GM18951 (cell line): Measurements from ENCODE around the gene PROK1.

Source experiments
- POLR2A ChIP-seq: IDR thresholded peaks from 4 replicates; pipeline ENCODE4 v1.6.1; 2011; ENCODE audit warnings: mild to moderate bottlenecking; ENCODE audit not compliant: insufficient read length, insufficient read depth; ENCODE audit errors: extremely low read depth
- in situ Hi-C: fragments of 300-500 bp; cut with MboI; formaldehyde crosslinking; loops from one replicate; pipeline ENCODE4 v1.12.0; 2022; ENCODE audit warnings: low sequenced_read_pairs, mixed read lengths, inconsistent platforms; ENCODE audit not compliant: unreplicated experiment

Gene PROK1

GRCh38 chr1:110440877-110441276 is 10.1 kb upstream of the PROK1 start:
- TF ChIP-seq POLR2A = no peak
- in situ Hi-C loops = no loop called here

- no peak for TF ChIP-seq POLR2A
- in situ Hi-C loops = no loop called here
These were observed 9.1 kb upstream of the PROK1 start for GRCh38 chr1:110441888-110442287.

- no peak for TF ChIP-seq POLR2A
- in situ Hi-C loops = no loop called here
These were observed 7.5 kb upstream of the PROK1 start for GRCh38 chr1:110443451-110443850.

- in situ Hi-C loops = no loop called here
- no peak for TF ChIP-seq POLR2A
These were observed 6.4 kb upstream of the PROK1 start for GRCh38 chr1:110444561-110444960.

GRCh38 chr1:110449661-110450651 is 993 bp upstream of the PROK1 start:
- in situ Hi-C loops = loop anchor here (10.0 kb wide), 1 partner anchor 145 kb away; no protein-coding TSS in a partner anchor
- TF ChIP-seq POLR2A = no peak

- TF ChIP-seq POLR2A = no peak
- in situ Hi-C loops = loop anchor here (10.0 kb wide), 1 partner anchor 148 kb away; no protein-coding TSS in a partner anchor
These were observed 1.4 kb downstream of the PROK1 start for GRCh38 chr1:110452330-110452729.

GRCh38 chr1:110453829-110454228 is 2.9 kb downstream of the PROK1 start:
- in situ Hi-C loops = loop anchor here (10.0 kb wide), 1 partner anchor 149 kb away; no protein-coding TSS in a partner anchor
- TF ChIP-seq POLR2A = no peak

DNA sequence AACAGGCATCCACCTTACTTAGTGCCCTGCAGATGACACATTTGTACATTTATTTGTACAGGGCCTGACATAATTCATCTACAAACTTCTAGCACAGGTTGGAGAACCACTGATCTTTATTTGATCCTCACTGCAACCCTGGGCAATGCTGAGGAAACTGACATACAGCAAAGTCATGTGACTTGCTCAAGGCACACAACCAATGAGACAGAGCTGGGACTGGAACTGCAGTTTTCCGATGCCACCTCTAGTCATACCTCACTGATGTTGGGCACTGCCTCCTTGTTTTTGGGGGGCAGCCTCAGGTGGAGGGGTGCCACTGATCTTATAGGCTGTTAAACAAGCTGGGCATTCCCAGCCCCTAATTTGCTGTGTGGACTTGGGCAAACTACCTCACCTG is 3.4 kb downstream of the PROK1 start:
- no peak for TF ChIP-seq POLR2A
- in situ Hi-C loops = loop anchor here (10.0 kb wide), 1 partner anchor 150 kb away; no protein-coding TSS in a partner anchor

DNA sequence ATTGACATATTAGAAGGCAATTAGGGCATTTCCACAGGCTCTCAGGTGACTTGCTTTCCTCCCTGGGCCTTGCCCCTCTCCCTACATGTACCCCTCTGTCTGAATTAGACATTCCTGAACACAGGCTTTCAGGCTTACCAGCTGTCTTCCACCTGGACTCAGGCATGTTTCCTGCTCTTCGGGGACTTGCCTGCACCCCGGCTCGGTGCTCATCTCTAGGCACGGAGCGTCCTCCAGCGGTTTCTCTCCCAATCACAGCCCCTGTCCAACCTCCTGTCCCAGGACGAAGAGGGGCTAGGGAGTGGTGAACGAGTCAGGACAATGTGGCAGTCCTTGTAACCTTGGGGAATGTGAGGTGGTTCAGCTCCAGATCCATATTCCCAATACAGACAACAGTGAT is 4.2 kb downstream of the PROK1 start:
- TF ChIP-seq POLR2A = no peak
- in situ Hi-C loops = loop anchor here (10.0 kb wide), 1 partner anchor 150 kb away; no protein-coding TSS in a partner anchor

DNA sequence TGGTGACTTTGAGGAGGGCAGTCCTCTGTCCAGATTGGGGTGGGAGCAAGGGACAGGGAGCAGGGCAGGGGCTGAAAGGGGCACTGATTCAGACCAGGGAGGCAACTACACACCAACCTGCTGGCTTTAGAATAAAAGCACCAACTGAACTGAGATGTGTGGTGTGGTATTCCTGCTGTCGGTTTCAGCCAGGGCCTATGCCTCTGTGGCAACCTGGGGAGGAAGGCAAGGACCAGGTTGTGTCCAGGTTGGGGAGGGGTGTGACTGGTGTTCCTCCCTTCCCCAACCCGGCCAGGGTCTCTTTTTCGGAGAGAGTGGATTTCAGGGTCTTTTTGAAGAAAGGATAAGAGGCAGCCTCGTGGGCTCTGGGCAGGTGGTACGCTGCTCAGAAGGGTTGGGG is 6.3 kb downstream of the PROK1 start:
- no peak for TF ChIP-seq POLR2A
- in situ Hi-C loops = loop anchor here (10.0 kb wide), 1 partner anchor 152 kb away; no protein-coding TSS in a partner anchor

- no peak for TF ChIP-seq POLR2A
- in situ Hi-C loops = loop anchor here (5.0 kb wide), 1 partner anchor 258 kb away; no protein-coding TSS in a partner anchor
These were observed 9.6 kb downstream of the PROK1 start for GRCh38 chr1:110460253-110461220.

DNA sequence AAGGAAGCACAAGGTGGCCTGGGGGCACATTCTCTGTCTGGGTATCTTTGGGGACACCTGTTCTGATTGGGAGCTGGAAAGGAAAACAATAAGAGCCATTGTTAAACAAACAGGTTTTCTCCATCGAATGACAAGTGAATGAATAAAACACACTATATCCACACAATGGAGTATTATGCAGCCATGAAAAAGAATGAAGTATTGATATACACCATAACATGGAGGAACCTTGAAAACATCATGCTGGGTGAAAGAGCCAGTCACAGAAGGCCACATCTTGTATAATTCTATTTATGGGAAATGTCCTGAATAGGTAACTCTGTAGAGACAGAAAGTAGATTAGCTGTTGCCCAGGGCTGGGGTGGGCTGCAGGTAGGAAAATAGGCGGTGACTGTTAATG is 11.1 kb downstream of the PROK1 start:
- in situ Hi-C loops = loop anchor here (5.0 kb wide), 1 partner anchor 260 kb away; no protein-coding TSS in a partner anchor
- TF ChIP-seq POLR2A = no peak
